Measurements from ENCODE around the gene GNAQ. TPM values are rescaled to one million over a fixed set of nuclear protein-coding genes. Genes with fewer than 3 reads are reported as not detected.

The GNAQ gene
- total and polyA plus RNA-seq, 12 donors = 5.4 to 19.8 (median 13.2) TPM

DNA sequence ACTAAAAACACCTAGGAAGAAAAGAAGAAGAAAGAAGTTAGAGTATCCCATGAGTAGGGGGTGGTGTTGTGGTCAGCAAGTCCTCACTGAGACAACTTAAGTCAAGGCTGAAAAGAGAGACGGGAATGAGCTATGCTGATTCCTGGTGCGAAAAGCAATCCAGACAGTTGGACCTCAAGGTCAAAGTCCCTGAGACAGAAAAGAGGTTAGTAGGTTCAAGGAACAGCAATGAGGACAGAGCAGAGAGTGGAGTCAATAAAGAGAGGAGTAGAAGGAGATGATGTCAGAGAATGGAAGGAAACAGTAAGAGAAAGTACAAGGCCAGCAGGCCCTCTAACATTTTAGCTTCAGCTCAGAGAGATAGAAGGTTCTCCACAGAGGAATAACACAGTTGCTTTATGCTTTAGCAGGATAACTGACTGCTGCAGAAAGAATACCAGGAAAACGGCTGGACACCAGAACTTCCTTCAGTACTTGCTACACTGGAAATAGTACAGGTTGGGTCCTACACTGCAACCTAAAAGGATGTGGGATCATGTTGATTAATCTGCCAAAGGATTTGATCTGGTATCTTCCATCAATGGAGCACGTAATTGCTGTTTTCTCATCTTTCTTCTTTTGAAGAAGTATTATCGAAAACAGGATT is 43.6 kb downstream of the GNAQ start:
- no peak overlapping the region for H3K27ac ChIP-seq
- no peak overlapping the region for H3K4me3 ChIP-seq
- H3K27me3 ChIP-seq = no peaks in the 10 kb centered on the region
- intact Hi-C loops (cut with DNase I) = loop anchor here in 2 of 10 donors (10.0 kb wide), 2 partner anchors 127 to 137 kb away; no protein-coding TSS in a partner anchor
- WGBS, 2 donors = 71 to 78% methylated on average over 5 of the region's 5 CpGs
- H3K4me1 ChIP-seq = peaks cover 0 to 50% (median 25%) of the 10 kb centered on the region in 9 donors
- TF ChIP-seq, protein P1, sequence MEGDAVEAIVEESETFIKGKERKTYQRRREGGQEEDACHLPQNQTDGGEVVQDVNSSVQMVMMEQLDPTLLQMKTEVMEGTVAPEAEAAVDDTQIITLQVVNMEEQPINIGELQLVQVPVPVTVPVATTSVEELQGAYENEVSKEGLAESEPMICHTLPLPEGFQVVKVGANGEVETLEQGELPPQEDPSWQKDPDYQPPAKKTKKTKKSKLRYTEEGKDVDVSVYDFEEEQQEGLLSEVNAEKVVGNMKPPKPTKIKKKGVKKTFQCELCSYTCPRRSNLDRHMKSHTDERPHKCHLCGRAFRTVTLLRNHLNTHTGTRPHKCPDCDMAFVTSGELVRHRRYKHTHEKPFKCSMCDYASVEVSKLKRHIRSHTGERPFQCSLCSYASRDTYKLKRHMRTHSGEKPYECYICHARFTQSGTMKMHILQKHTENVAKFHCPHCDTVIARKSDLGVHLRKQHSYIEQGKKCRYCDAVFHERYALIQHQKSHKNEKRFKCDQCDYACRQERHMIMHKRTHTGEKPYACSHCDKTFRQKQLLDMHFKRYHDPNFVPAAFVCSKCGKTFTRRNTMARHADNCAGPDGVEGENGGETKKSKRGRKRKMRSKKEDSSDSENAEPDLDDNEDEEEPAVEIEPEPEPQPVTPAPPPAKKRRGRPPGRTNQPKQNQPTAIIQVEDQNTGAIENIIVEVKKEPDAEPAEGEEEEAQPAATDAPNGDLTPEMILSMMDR (IDR thresholded peaks at IDR 0.05) = no peak
- no peaks in the 10 kb centered on the region for H3K9me3 ChIP-seq
- DNase-seq (no peak), ATAC-seq (no peak)
- H3K36me3 ChIP-seq = peaks cover 0 to 5% (median 0%) of the 10 kb centered on the region in 9 donors

- H3K27ac ChIP-seq = no peak overlapping the region
- DNase-seq (no peak), ATAC-seq (no peak)
- H3K4me1 ChIP-seq = peaks cover 0 to 58% (median 26%) of the 10 kb centered on the region in 9 donors
- intact Hi-C loops (cut with DNase I) = loop anchor here in 2 of 10 donors (10.0 kb wide), 2 partner anchors 128 to 138 kb away; no protein-coding TSS in a partner anchor
- no peaks in the 10 kb centered on the region for H3K27me3 ChIP-seq
- TF ChIP-seq, protein P1 (IDR thresholded peaks at IDR 0.05) = no peak
- 91 to 97% methylated on average over 7 of the region's 7 CpGs for WGBS, 2 donors
- H3K4me3 ChIP-seq = no peak overlapping the region
- no peaks in the 10 kb centered on the region for H3K9me3 ChIP-seq
- H3K36me3 ChIP-seq = peaks cover 0 to 5% (median 0%) of the 10 kb centered on the region in 9 donors
These were observed 44.4 kb downstream of the GNAQ start for GRCh38 chr9:77987081-77987656.

DNA sequence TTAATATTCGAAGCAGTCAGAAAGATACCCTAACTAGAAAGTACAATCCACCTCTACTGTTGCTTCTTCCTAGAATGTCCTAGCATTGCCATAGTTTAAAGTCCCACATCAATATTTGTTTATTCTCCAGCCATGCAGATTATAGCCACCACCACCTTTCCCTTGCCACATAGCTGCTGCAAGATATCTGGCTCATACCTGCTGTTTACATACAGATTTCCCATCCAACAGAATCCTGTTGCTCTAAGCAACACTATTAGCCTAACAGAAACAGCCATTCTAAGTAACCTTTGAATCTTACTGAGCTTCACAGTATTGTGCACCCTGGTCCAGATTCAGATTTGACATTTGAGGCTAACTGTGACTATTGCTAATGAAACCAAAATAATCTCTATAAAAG is 45.6 kb downstream of the GNAQ start:
- ATAC-seq = no peak
- Histone ChIP-seq H3K27ac (no peak overlapping the region), H3K9me3 (no peaks in the 10 kb centered on the region), H3K4me3 (no peak overlapping the region), H3K36me3 (no peaks in the 10 kb centered on the region), H3K4me1 (peaks cover 0 to 70% (median 34%) of the 10 kb centered on the region in 9 donors), H3K27me3 (no peaks in the 10 kb centered on the region)
- DNase-seq = no peak
- WGBS, 2 donors = 94 to 100% methylated on average over 1 of the region's 1 CpG
- intact Hi-C loops (cut with DNase I) = loop anchor here in 2 of 10 donors (10.0 kb wide), 2 partner anchors 129 to 139 kb away; no protein-coding TSS in a partner anchor
- TF ChIP-seq, protein P1 (IDR thresholded peaks at IDR 0.05) = no peak

GRCh38 chr9:77983320-77983662 is 48.3 kb downstream of the GNAQ start:
- DNase-seq (no peak), ATAC-seq (no peak)
- no peak overlapping the region for H3K4me3 ChIP-seq
- H3K4me1 ChIP-seq = peaks cover 0 to 77% (median 37%) of the 10 kb centered on the region in 9 donors
- no peak overlapping the region for H3K27ac ChIP-seq
- TF ChIP-seq, protein P1 (IDR thresholded peaks at IDR 0.05) = no peak
- H3K9me3 ChIP-seq = no peaks in the 10 kb centered on the region
- no peaks in the 10 kb centered on the region for H3K27me3 ChIP-seq
- 86 to 92% methylated on average over 1 of the region's 1 CpG for WGBS, 2 donors
- no peaks in the 10 kb centered on the region for H3K36me3 ChIP-seq
- intact Hi-C loops (cut with DNase I) = loop anchor here in 2 of 10 donors (10.0 kb wide), 2 partner anchors 132 to 142 kb away; no protein-coding TSS in a partner anchor
